ENCODE measurements around the gene DENND6A. TPM values are rescaled to one million over a fixed set of nuclear protein-coding genes. Genes with fewer than 3 reads are reported as not detected.
A peak's percentile ranks its signal among the peaks of the same experiment; 100 is the strongest.
"Not testable (repeated sequence)": the region's sequence is repeated elsewhere in the genome, so short reads cannot be mapped to it uniquely, and the experiment has no call there.

The DENND6A gene
- polyA plus RNA-seq, 1 experiment, result 10.8 TPM

DNA sequence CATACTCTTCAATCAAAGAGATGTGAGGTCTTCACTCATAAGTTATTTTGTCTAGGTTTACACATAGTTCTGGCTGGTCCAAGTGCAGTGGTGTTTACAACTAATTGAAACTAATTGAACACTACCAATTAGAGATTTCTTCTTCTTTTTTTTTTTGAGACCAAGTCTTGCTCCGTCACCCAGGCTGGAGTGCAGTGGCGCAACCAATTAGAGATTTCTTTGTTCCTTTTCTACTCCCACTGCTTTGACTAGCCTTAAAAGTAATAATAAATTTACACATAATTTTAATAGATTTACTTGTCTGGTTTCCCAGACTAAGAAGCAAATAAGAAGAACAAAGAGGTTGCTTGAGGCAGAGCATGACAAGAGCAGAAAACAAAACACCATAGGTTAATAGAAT is 6.7 kb upstream of the DENND6A start:
- POLR2A ChIA-PET, result no interaction called here
- CTCF ChIA-PET, result no interaction called here

DNA sequence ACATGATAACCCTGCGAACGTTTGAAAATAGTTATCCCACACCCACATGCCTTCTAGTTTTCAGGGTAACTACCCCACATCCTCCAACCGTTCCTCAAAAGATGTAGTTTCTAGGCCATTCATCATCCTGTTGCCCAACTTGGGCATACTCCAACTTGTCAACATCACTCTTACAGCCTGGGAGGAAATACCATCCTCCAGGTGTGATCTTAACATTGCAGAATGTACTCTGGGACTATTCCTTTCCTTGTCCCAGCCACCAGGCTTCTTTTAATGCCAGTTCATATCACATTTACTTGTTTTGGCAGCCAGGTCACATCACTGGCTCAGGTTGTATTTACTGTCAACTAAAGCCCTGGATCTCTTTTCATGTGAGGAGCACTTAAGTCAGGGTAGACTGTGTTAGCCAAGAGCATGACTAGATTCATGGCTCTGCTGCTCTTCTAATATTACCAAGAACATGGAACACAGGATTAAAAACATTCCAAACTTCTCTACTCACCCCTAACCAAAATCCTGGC is 4.0 kb upstream of the DENND6A start:
- POLR2A ChIA-PET, result no interaction called here
- no peak overlapping the region for H3K4me3 ChIP-seq (ENCODE audit: low read depth, low read length)
- CTCF ChIA-PET, result interaction anchor here (1.0 kb wide), 1 partner anchor 62 kb away, joined by 4 read pairs; no protein-coding TSS in a partner anchor
- no peaks in the 10 kb centered on the region for H3K27me3 ChIP-seq (ENCODE audit: control insufficient read depth, insufficient read depth, low read length)
- H3K27ac ChIP-seq (ENCODE audit: low read depth, low read length), result no peak overlapping the region
- TF ChIP-seq CTCF (IDR thresholded peaks at IDR 0.05; ENCODE audit: low read depth, low read length), result no peak
- DNase-seq (ENCODE audit: low read depth, low spot score), result no peak
- H3K9me3 ChIP-seq (ENCODE audit: control insufficient read depth, insufficient read depth, low read length), result no peaks in the 10 kb centered on the region

More for the DNA sequence above, 6.7 kb upstream of the DENND6A start:
- DNase-seq (ENCODE audit: low read depth, low spot score), result no peak
- H3K27me3 ChIP-seq (ENCODE audit: control insufficient read depth, insufficient read depth, low read length), result no peaks in the 10 kb centered on the region
- H3K27ac ChIP-seq (ENCODE audit: low read depth, low read length), result no peak overlapping the region
- no peaks in the 10 kb centered on the region for H3K9me3 ChIP-seq (ENCODE audit: control insufficient read depth, insufficient read depth, low read length)
- H3K4me3 ChIP-seq (ENCODE audit: low read depth, low read length), result no peak overlapping the region
- no peak for TF ChIP-seq CTCF (IDR thresholded peaks at IDR 0.05; ENCODE audit: low read depth, low read length)

GRCh38 chr3:57694146-57694545 is 1.3 kb upstream of the DENND6A start:
- no peak for DNase-seq (ENCODE audit: low read depth, low spot score)
- H3K4me3 ChIP-seq (ENCODE audit: low read depth, low read length), result no peak overlapping the region
- H3K27ac ChIP-seq (ENCODE audit: low read depth, low read length), result no peak overlapping the region
- no peak for TF ChIP-seq CTCF (IDR thresholded peaks at IDR 0.05; ENCODE audit: low read depth, low read length)
- H3K27me3 ChIP-seq (ENCODE audit: control insufficient read depth, insufficient read depth, low read length), result no peaks in the 10 kb centered on the region
- ChIA-PET CTCF (no interaction called here), POLR2A (no interaction called here)
- H3K9me3 ChIP-seq (ENCODE audit: control insufficient read depth, insufficient read depth, low read length), result no peaks in the 10 kb centered on the region

DNA sequence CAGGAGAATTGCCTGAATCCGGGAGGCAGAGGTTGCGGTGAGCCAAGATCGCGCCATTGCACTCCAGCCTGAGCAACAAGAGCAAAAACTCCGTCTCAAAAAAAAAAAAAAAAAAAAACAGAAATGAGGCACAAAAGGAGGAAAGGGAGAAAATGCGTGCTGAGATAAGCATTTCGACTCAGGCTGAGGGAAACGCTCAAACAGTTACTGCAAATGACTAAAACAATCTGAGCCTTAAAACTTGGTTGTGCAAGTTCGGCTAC is 813 bp downstream of the DENND6A start:
- H3K4me3 ChIP-seq (ENCODE audit: low read depth, low read length), result peak overlapping the region; percentile 78

DNA sequence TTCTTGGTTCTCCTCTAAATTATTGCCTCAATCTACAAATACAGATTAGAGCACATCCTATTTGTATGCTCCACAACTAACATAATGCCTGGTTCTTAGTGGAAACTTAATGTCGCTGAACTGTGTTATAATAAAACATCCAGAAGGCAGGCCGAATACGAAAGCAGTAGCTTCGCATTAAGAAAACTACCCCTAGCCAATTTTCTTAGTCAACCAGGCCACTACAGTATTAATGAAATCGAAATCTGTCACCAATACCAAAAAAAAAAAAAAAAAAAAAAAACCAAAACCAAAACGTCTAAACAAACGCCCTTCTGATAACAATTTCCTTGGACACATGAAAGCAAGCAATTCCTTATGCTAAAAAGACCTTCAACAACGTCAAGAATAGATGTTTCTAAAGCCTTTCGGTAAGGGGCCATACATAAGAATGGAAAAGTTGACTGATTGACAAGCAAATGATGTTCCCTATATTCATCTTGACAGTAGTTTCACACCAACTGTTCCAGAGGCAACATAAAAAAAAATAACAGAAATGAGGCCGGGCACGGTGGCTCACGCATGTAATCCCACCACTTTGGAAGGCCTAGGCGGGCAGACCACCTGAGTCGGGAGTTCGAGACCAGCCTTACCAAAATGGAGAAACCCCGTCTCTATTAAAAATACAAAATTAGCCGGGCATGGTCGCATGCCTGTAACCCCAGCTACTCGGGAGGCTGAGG is 1.3 kb downstream of the DENND6A start:
- no peak for TF ChIP-seq CTCF (IDR thresholded peaks at IDR 0.05; ENCODE audit: low read depth, low read length)
- ChIA-PET CTCF (interaction anchor here (0.8 to 1.3 kb wide), 3 partner anchors 134 to 294 kb away, joined by 3 to 4 read pairs (median 3); no protein-coding TSS in a partner anchor), POLR2A (no interaction called here)
- Histone ChIP-seq H3K4me3 (ENCODE audit: low read depth, low read length) (peak overlapping the region; percentile 78), H3K27me3 (ENCODE audit: control insufficient read depth, insufficient read depth, low read length) (no peaks in the 10 kb centered on the region), H3K27ac (ENCODE audit: low read depth, low read length) (peak overlapping the region; percentile 54), H3K9me3 (ENCODE audit: control insufficient read depth, insufficient read depth, low read length) (no peaks in the 10 kb centered on the region)
- no peak for DNase-seq (ENCODE audit: low read depth, low spot score)

More for the DNA sequence above, 813 bp downstream of the DENND6A start:
- H3K27ac ChIP-seq (ENCODE audit: low read depth, low read length), result peak overlapping the region; percentile 54
- H3K9me3 ChIP-seq (ENCODE audit: control insufficient read depth, insufficient read depth, low read length); H3K27me3 ChIP-seq (ENCODE audit: control insufficient read depth, insufficient read depth, low read length); DNase-seq (ENCODE audit: low read depth, low spot score); CTCF ChIA-PET: not testable (repeated sequence)
- POLR2A ChIA-PET, result interaction anchor here (0.6 to 1.4 kb wide), 2 partner anchors 11 to 95 kb away, joined by 4 read pairs; partner anchors contain the start of gene ARF4

Measured in AG04450 (cell line).